ENCODE measurements around the gene TPST2. TPM values are rescaled to one million over a fixed set of nuclear protein-coding genes. Genes with fewer than 3 reads are reported as not detected.

TPST2 gene
- total RNA-seq, 1 donor from 2014 or later = 59.3 TPM

DNA sequence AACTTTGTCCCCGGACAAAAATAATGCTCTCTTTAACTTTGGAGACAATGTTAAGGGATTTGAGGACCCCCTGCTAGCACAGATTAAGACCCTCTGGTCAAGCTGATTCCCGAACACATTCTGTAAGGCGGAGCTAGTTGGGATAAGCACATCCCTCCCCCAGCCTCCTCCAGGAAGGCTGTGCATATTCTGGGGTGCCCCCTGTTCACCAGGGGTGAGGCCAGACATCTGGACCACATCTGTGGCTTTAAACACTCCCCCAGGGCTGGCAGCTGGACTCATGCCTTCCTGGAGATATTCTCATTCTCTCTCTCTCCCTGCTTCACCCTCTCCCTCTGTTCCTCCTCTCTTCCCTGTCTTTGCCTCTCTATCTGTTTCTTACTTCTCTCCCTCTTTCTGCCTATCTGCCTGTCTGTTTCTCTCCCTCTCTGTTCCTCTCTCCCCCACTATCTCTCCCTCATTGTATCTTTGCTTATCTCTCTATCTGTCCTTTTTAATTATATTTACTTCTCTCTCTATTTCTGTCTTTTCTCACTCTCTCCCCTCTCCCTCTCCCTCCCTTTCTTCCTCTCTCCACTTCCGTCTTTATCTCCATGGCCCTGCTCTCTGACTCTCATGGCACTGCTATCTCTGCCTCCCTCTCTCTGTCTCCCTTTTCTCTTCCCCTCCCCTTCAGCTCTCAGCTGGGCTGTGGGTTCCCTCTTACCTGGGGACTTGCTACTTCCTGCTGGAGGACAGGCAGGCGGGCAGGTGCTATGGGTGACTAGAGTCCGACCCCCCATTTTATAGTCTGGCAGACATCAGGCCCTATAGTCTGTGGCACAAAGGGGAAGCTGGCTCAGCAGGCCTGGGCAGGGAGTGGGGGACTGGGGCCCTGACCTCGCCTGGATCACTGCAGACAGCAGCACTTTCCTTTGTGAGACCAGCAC is 27.6 kb upstream of the TPST2 start, which contains the start of gene CRYBB1:
TSS of gene CRYBB1 (minus strand) at position 757 of the 929 bp plus-strand sequence. CDS start 1,708 bp downstream, outside the sequence.
- H3K36me3 Mint-ChIP-seq (ENCODE audit: low read depth, unreplicated experiment) = no peaks in the 10 kb centered on the region
- H3K4me1 Mint-ChIP-seq (ENCODE audit: unreplicated experiment) = peaks cover 45% of the 10 kb centered on the region
- H3K27ac Mint-ChIP-seq (ENCODE audit: unreplicated experiment) = peak within 1 kb of the TSS; percentile 63
- no peak for DNase-seq (ENCODE audit: low spot score)
- H3K4me3 Mint-ChIP-seq (ENCODE audit: unreplicated experiment) = peak within 1 kb of the TSS; percentile 23
- peaks cover 9% of the 10 kb centered on the region for H3K27me3 Mint-ChIP-seq (ENCODE audit: unreplicated experiment)
- no peaks in the 10 kb centered on the region for H3K9me3 Mint-ChIP-seq (ENCODE audit: unreplicated experiment)
- TF ChIP-seq, protein P1, sequence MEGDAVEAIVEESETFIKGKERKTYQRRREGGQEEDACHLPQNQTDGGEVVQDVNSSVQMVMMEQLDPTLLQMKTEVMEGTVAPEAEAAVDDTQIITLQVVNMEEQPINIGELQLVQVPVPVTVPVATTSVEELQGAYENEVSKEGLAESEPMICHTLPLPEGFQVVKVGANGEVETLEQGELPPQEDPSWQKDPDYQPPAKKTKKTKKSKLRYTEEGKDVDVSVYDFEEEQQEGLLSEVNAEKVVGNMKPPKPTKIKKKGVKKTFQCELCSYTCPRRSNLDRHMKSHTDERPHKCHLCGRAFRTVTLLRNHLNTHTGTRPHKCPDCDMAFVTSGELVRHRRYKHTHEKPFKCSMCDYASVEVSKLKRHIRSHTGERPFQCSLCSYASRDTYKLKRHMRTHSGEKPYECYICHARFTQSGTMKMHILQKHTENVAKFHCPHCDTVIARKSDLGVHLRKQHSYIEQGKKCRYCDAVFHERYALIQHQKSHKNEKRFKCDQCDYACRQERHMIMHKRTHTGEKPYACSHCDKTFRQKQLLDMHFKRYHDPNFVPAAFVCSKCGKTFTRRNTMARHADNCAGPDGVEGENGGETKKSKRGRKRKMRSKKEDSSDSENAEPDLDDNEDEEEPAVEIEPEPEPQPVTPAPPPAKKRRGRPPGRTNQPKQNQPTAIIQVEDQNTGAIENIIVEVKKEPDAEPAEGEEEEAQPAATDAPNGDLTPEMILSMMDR (IDR thresholded peaks at IDR 0.05; ENCODE audit: unreplicated experiment) = no peak

DNA sequence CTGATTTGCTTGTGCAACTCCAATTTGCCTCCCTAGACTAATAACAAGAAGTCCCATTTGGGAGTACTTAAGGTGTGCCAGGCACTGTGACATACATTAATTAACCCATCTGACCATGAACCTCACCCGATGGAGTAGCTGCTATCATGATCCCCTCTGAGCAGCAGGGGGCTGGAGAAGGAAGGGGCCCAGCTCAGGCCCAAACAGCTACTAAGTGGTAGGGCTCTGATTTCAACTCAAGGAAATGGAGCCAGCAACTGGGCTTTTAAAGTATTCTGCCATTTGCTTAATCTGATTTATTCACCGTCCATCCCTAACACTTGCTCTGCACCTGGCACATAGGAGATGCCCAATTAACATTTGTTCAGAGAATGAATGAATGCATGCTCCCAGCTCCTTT is 26.7 kb upstream of the TPST2 start:
- Mint-ChIP-seq H3K36me3 (ENCODE audit: low read depth, unreplicated experiment) (peaks cover 5% of the 10 kb centered on the region), H3K27me3 (ENCODE audit: unreplicated experiment) (peaks cover 9% of the 10 kb centered on the region), H3K27ac (ENCODE audit: unreplicated experiment) (no peak overlapping the region), H3K4me3 (ENCODE audit: unreplicated experiment) (peak overlapping the region; percentile 16), H3K4me1 (ENCODE audit: unreplicated experiment) (peaks cover 45% of the 10 kb centered on the region), H3K9me3 (ENCODE audit: unreplicated experiment) (no peaks in the 10 kb centered on the region)
- no peak for DNase-seq (ENCODE audit: low spot score)
- TF ChIP-seq, protein P1 (IDR thresholded peaks at IDR 0.05; ENCODE audit: unreplicated experiment) = no peak

DNA sequence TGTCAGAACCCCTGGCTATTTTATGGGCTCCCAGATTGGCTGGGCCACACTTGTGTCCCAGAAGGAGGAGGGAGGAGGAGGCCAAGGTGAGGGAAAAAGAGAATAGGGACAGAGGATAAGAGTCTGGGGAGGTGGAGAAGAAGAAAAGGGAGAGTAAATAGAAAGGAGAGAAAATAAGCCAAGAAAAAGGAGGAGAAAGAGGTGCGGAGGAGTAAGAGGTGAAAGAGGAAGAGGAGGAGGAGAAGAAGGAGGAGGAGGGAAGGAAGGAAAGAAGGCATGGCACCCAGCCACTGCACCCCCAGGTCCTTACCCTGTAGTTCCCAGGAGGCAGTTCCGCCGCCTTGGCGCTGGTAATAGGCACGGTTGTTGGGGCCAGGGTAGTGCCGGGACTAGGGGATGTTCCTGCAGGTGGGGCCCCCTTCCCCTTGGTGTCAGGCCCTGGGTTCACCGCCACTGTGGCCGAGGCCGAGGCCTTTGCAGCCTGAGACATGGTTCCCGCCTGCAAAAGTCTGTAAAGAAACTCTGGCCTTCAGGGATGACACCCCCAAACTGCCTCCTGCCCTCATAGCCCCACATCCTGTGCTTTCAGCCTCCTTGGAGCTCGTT is 26.0 kb upstream of the TPST2 start:
- Mint-ChIP-seq H3K4me3 (ENCODE audit: unreplicated experiment) (peak overlapping the region; percentile 16), H3K9me3 (ENCODE audit: unreplicated experiment) (no peaks in the 10 kb centered on the region), H3K36me3 (ENCODE audit: low read depth, unreplicated experiment) (peaks cover 5% of the 10 kb centered on the region), H3K27me3 (ENCODE audit: unreplicated experiment) (peaks cover 9% of the 10 kb centered on the region), H3K4me1 (ENCODE audit: unreplicated experiment) (peaks cover 45% of the 10 kb centered on the region), H3K27ac (ENCODE audit: unreplicated experiment) (peak overlapping the region; percentile 30)
- TF ChIP-seq, protein P1 (IDR thresholded peaks at IDR 0.05; ENCODE audit: unreplicated experiment) = no peak
- DNase-seq (ENCODE audit: low spot score) = no peak

DNA sequence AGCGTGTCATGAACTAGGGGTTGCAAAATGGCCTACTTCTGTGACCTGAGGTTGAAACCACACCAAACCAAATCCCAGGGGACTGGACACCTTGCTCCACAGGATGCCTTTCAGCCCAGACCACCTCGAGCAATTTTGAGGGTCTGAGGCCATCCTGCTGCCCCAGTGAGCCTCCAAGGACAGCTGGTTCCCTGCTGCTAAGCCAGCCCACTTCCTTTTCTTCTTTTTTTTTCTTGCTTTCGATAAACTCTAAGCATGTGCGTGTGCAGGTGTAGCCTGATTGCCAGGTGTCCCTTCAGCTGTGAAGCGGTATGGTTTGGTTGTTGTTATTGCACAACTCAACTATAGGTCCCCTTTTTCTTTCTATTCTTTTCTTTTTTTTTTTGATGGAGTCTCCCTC is 25.2 kb upstream of the TPST2 start:
- no peaks in the 10 kb centered on the region for H3K9me3 Mint-ChIP-seq (ENCODE audit: unreplicated experiment)
- H3K4me3 Mint-ChIP-seq (ENCODE audit: unreplicated experiment) = no peak overlapping the region
- peaks cover 5% of the 10 kb centered on the region for H3K36me3 Mint-ChIP-seq (ENCODE audit: low read depth, unreplicated experiment)
- H3K27ac Mint-ChIP-seq (ENCODE audit: unreplicated experiment) = no peak overlapping the region
- H3K4me1 Mint-ChIP-seq (ENCODE audit: unreplicated experiment) = peaks cover 45% of the 10 kb centered on the region
- TF ChIP-seq, protein P1 (IDR thresholded peaks at IDR 0.05; ENCODE audit: unreplicated experiment) = no peak
- peaks cover 9% of the 10 kb centered on the region for H3K27me3 Mint-ChIP-seq (ENCODE audit: unreplicated experiment)
- no peak for DNase-seq (ENCODE audit: low spot score)
